HG03064 (cell line): ENCODE measurements around the gene LRIG1.

Experiments used
- ATAC-seq: cut with Tn5 transposase; IDR thresholded peaks from one replicate; pipeline ENCODE4 v1.9.1; 2021; ENCODE audit warnings: low read depth; ENCODE audit not compliant: unreplicated experiment

Gene LRIG1

GRCh38 chr3:66473181-66473580 lies 27.6 kb downstream of the LRIG1 start:
- ATAC-seq = no peak

GRCh38 chr3:66472313-66473134 lies 28.3 kb downstream of the LRIG1 start:
- peak; percentile 60 for ATAC-seq

GRCh38 chr3:66470956-66471686 lies 29.7 kb downstream of the LRIG1 start:
- no peak for ATAC-seq

GRCh38 chr3:66470285-66470684 lies 30.5 kb downstream of the LRIG1 start:
- no peak for ATAC-seq

GRCh38 chr3:66469220-66469640 lies 31.6 kb downstream of the LRIG1 start:
- peak; percentile 49 for ATAC-seq

- ATAC-seq = no peak
Measured at GRCh38 chr3:66467996-66468735, 32.7 kb downstream of the LRIG1 start.

- no peak for ATAC-seq
Measured at GRCh38 chr3:66466606-66467270, 34.1 kb downstream of the LRIG1 start.

GRCh38 chr3:66465587-66465986 lies 35.2 kb downstream of the LRIG1 start:
- no peak for ATAC-seq

GRCh38 chr3:66465034-66465433 lies 35.8 kb downstream of the LRIG1 start:
- no peak for ATAC-seq

- ATAC-seq = no peak
Measured at GRCh38 chr3:66464512-66464894, 36.3 kb downstream of the LRIG1 start.

- no peak for ATAC-seq
Measured at GRCh38 chr3:66463730-66464511, 36.9 kb downstream of the LRIG1 start.

GRCh38 chr3:66463054-66463631 lies 37.7 kb downstream of the LRIG1 start:
- no peak for ATAC-seq

- ATAC-seq = no peak
Measured at GRCh38 chr3:66457252-66457651, 43.6 kb downstream of the LRIG1 start.

- ATAC-seq = no peak
Measured at GRCh38 chr3:66456711-66457173, 44.1 kb downstream of the LRIG1 start.

GRCh38 chr3:66454464-66454859 lies 46.4 kb downstream of the LRIG1 start:
- ATAC-seq = no peak

- no peak for ATAC-seq
Measured at GRCh38 chr3:66453651-66454463, 47.0 kb downstream of the LRIG1 start.

GRCh38 chr3:66452303-66453011 lies 48.4 kb downstream of the LRIG1 start:
- ATAC-seq = no peak

GRCh38 chr3:66451766-66452165 lies 49.1 kb downstream of the LRIG1 start:
- no peak for ATAC-seq
